Suprapubic skin (tissue), 4 donors: ENCODE data around the gene NTM. TPM values are rescaled to one million over a fixed set of nuclear protein-coding genes. Genes with fewer than 3 reads are reported as not detected.
A peak's percentile ranks its signal among the peaks of the same experiment; 100 is the strongest.

Source experiments
- DNase-seq, 2 donors: peaks; one replicate each; pipeline ENCODE4 v3.0.0-alpha.2; 2019; ENCODE audit warnings: low spot score in 2 of 2
- H3K27ac ChIP-seq: fragments of 200-600 bp; sonication (generic); one replicate; pipeline ENCODE4 v1.5.1; 2019
- H3K27me3 ChIP-seq: fragments of 200-600 bp; sonication (generic); one replicate; pipeline ENCODE4 v1.5.1; 2019
- H3K36me3 ChIP-seq: fragments of 200-600 bp; sonication (generic); one replicate; pipeline ENCODE4 v1.5.1; 2019
- H3K4me1 ChIP-seq: fragments of 200-600 bp; sonication (generic); one replicate; pipeline ENCODE4 v1.5.1; 2019
- H3K4me3 ChIP-seq: fragments of 200-600 bp; sonication (generic); one replicate; pipeline ENCODE4 v1.5.1; 2019; ENCODE audit warnings: mild to moderate bottlenecking
- H3K9me3 ChIP-seq: fragments of 200-600 bp; sonication (generic); one replicate; pipeline ENCODE4 v1.5.1; 2019
- EP300 ChIP-seq: sonication (generic); formaldehyde crosslinking; IDR thresholded peaks from one replicate; pipeline ENCODE4 v1.6.1; 2017; ENCODE audit warnings: antibody characterized with exemption
- POLR2A ChIP-seq, 2 donors: fragments of 450-650 bp; IDR thresholded peaks; one replicate each; pipeline ENCODE4 v1.6.1; 2017; ENCODE audit warnings: antibody characterized with exemption in 2 of 2, mild to moderate bottlenecking in 2 of 2, moderate library complexity in 2 of 2
- POLR2AphosphoS5 ChIP-seq, 3 donors: sonication (generic); formaldehyde crosslinking; IDR thresholded peaks; one replicate each; pipeline ENCODE4 v1.6.1; 2017; ENCODE audit warnings: antibody characterized with exemption in 3 of 3
- WGBS: methylation state at CpG from one replicate; pipeline ENCODE4 v1.1.5; 2018; 5-methylcytosine and 5-hydroxymethylcytosine counted together
- total RNA-seq, 4 donors: library from RNA; depleted of rRNA; stranded (reverse); fragments of >200 nt; gene quantifications; one replicate each; pipeline ENCODE4 v1.1.0, GENCODE V29; 2016
- TF ChIP-seq, protein P1 (sequence below), 2 donors: fragments of 200-600 bp in 1 of 2; fragments of 450-650 bp in 1 of 2; sonication (generic) in 1 of 2; IDR thresholded peaks; one replicate each; pipeline ENCODE4 v1.5.1; 2016 to 2019; ENCODE audit warnings: antibody characterized with exemption in 2 of 2, mild to moderate bottlenecking in 1 of 2, moderate library complexity in 1 of 2

The NTM gene
- total RNA-seq, 4 donors from 2014 or later, result 0.19 to 19.1 (median 2.1) TPM

GRCh38 chr11:131748151-131749050, 378.0 kb downstream of the NTM start:
- no peak overlapping the region for H3K4me3 ChIP-seq
- H3K36me3 ChIP-seq, result no peaks in the 10 kb centered on the region
- no peak for DNase-seq
- H3K4me1 ChIP-seq, result no peaks in the 10 kb centered on the region
- H3K9me3 ChIP-seq, result no peaks in the 10 kb centered on the region
- no peak overlapping the region for H3K27ac ChIP-seq
- TF ChIP-seq POLR2AphosphoS5 (IDR thresholded peaks at IDR 0.05), result no peak
- TF ChIP-seq, protein P1, sequence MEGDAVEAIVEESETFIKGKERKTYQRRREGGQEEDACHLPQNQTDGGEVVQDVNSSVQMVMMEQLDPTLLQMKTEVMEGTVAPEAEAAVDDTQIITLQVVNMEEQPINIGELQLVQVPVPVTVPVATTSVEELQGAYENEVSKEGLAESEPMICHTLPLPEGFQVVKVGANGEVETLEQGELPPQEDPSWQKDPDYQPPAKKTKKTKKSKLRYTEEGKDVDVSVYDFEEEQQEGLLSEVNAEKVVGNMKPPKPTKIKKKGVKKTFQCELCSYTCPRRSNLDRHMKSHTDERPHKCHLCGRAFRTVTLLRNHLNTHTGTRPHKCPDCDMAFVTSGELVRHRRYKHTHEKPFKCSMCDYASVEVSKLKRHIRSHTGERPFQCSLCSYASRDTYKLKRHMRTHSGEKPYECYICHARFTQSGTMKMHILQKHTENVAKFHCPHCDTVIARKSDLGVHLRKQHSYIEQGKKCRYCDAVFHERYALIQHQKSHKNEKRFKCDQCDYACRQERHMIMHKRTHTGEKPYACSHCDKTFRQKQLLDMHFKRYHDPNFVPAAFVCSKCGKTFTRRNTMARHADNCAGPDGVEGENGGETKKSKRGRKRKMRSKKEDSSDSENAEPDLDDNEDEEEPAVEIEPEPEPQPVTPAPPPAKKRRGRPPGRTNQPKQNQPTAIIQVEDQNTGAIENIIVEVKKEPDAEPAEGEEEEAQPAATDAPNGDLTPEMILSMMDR (IDR thresholded peaks at IDR 0.05), result peak; percentile 66 to 67
- H3K27me3 ChIP-seq, result peaks cover 5% of the 10 kb centered on the region
- 18% methylated on average over 15 of the region's 15 CpGs for WGBS

DNA sequence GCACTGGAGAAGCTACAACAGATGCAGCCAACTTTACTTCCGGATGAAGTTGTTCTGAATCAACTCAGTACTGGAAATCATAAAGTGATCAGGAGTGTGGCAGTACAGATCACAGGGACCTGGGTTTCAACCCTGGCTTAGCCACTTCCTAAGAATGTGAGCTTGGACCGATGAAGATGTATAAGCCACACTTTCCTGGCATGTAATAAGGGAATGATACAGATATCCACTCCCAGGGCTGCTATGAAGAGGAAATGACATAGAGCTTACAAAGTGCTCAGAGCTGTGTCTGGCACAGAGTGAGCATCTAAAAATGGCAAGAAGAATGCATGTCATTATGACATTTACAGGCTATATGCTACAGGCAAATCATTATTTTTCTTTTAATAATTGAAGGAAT, 378.7 kb downstream of the NTM start:
- no peaks in the 10 kb centered on the region for H3K4me1 ChIP-seq
- H3K27me3 ChIP-seq, result no peaks in the 10 kb centered on the region
- H3K36me3 ChIP-seq, result no peaks in the 10 kb centered on the region
- no peak for DNase-seq
- TF ChIP-seq POLR2A (IDR thresholded peaks at IDR 0.05), result no peak
- H3K9me3 ChIP-seq, result no peaks in the 10 kb centered on the region
- H3K4me3 ChIP-seq, result no peak overlapping the region
- no peak overlapping the region for H3K27ac ChIP-seq
- WGBS, result 44% methylated on average over 2 of the region's 2 CpGs

- no peaks in the 10 kb centered on the region for H3K4me1 ChIP-seq
- no peaks in the 10 kb centered on the region for H3K36me3 ChIP-seq
Observed at GRCh38 chr11:131750152-131750551, 379.7 kb downstream of the NTM start.

GRCh38 chr11:131750692-131751091, 380.3 kb downstream of the NTM start:
- H3K4me1 ChIP-seq, result no peaks in the 10 kb centered on the region
- no peak for DNase-seq
- H3K9me3 ChIP-seq, result no peaks in the 10 kb centered on the region
- WGBS, result 86% methylated on average over 5 of the region's 5 CpGs
- H3K27ac ChIP-seq, result no peak overlapping the region
- no peaks in the 10 kb centered on the region for H3K27me3 ChIP-seq
- H3K36me3 ChIP-seq, result no peaks in the 10 kb centered on the region
- TF ChIP-seq, protein P1 (IDR thresholded peaks at IDR 0.05), result no peak
- TF ChIP-seq POLR2AphosphoS5 (IDR thresholded peaks at IDR 0.05) (no peak), POLR2A (IDR thresholded peaks at IDR 0.05) (no peak), EP300 (no peak)
- no peak overlapping the region for H3K4me3 ChIP-seq

More at GRCh38 chr11:131750152-131750551, 379.7 kb downstream of the NTM start:
- H3K27ac ChIP-seq, result no peak overlapping the region
- H3K4me3 ChIP-seq, result no peak overlapping the region
- TF ChIP-seq EP300, result no peak
- TF ChIP-seq, protein P1 (IDR thresholded peaks at IDR 0.05), result no peak
- no peak for TF ChIP-seq POLR2A (IDR thresholded peaks at IDR 0.05)
- no peak for TF ChIP-seq POLR2AphosphoS5 (IDR thresholded peaks at IDR 0.05)
- H3K9me3 ChIP-seq, result no peaks in the 10 kb centered on the region
- no peak for DNase-seq
- H3K27me3 ChIP-seq, result no peaks in the 10 kb centered on the region

GRCh38 chr11:131754671-131755070, 384.3 kb downstream of the NTM start:
- Histone ChIP-seq H3K9me3 (no peaks in the 10 kb centered on the region), H3K4me1 (no peaks in the 10 kb centered on the region), H3K27me3 (no peaks in the 10 kb centered on the region), H3K36me3 (no peaks in the 10 kb centered on the region), H3K4me3 (no peak overlapping the region), H3K27ac (no peak overlapping the region)
- TF ChIP-seq POLR2A (IDR thresholded peaks at IDR 0.05) (no peak), POLR2AphosphoS5 (IDR thresholded peaks at IDR 0.05) (no peak), EP300 (no peak)
- TF ChIP-seq, protein P1 (IDR thresholded peaks at IDR 0.05), result no peak
- WGBS, result 84% methylated on average over 3 of the region's 3 CpGs
- no peak for DNase-seq
